Psoas muscle (tissue), 8 donors: ENCODE results near the gene IL1RAPL1. TPM values are rescaled to one million over a fixed set of nuclear protein-coding genes. Genes with fewer than 3 reads are reported as not detected.

Experiments used
- ATAC-seq, 4 donors: fragments of 200-7000 bp; cut with Tn5 transposase; one replicate each; pipeline ENCODE4 v1.9.1; 2020; ENCODE audit warnings: moderate library complexity in 3 of 4, mild to moderate bottlenecking in 2 of 4
- DNase-seq, 2 donors: peaks; one replicate each; pipeline ENCODE4 v3.0.0-alpha.2; 2020
- H3K27ac ChIP-seq: fragments of 200-600 bp; one replicate; pipeline ENCODE4 v1.8.0; 2022
- H3K27me3 ChIP-seq, 3 donors: fragments of 200-600 bp in 1 of 3; one replicate each; pipeline versions ENCODE4 v1.6.1 to v1.8.0; 2013 to 2022; ENCODE audit warnings: low read length in 2 of 3, mild to moderate bottlenecking in 2 of 3, moderate library complexity in 1 of 3; ENCODE audit not compliant: insufficient read depth in 3 of 3
- H3K36me3 ChIP-seq, 2 donors: fragments of 200-600 bp in 1 of 2; one replicate each; pipeline versions ENCODE4 v1.6.1 to v1.8.0; 2013 to 2022; ENCODE audit warnings: low read depth in 1 of 2, mild to moderate bottlenecking in 1 of 2, moderate library complexity in 1 of 2; ENCODE audit not compliant: insufficient read depth in 1 of 2
- H3K4me1 ChIP-seq: fragments of 200-600 bp; one replicate; pipeline ENCODE4 v1.8.0; 2022
- H3K4me3 ChIP-seq: fragments of 200-600 bp; one replicate; pipeline ENCODE4 v1.8.0; 2022; ENCODE audit warnings: mild to moderate bottlenecking
- H3K9me3 ChIP-seq: fragments of 200-600 bp; one replicate; pipeline ENCODE4 v1.8.0; 2022
- WGBS, 3 donors: extraction: QIAGEN DNeasy Blood & Tissue Kit; methylation state at CpG; one replicate each; pipeline versions ENCODE4 v1.1.6 to v1.1.7; 2013; 5-methylcytosine and 5-hydroxymethylcytosine counted together
- intact Hi-C, 2 donors: fragments of 100-400 bp; cut with DNase I; formaldehyde crosslinking; loops; one replicate each; pipeline versions ENCODE4 v1.11.0 to v1.14.2; 2022
- polyA plus RNA-seq, 3 donors: library from polyadenylated mRNA; stranded (reverse); fragments of 200-250 nt; gene quantifications; one replicate each; pipeline ENCODE4 v1.2.3, GENCODE V29; 2013
- total RNA-seq, 4 donors: library from RNA; stranded (reverse); fragmentation: NEBNext Ultra II Directional in 2 of 4; extraction: Animal tissue kit (Norgen Biotek cat#: 25700) in 2 of 4; gene quantifications; one replicate each; pipeline versions ENCODE4 v1.2.1 to v1.2.4, GENCODE V29; 2021 to 2023
- TF ChIP-seq, protein P1 (sequence below): fragments of 200-600 bp; IDR thresholded peaks from one replicate; pipeline ENCODE4 v1.8.0; 2022; ENCODE audit warnings: antibody characterized with exemption
- donor health status: healthy with polysubstance abuse.
- donor health status: DM: no; HTN: no; CAD: no; lungs with moderate emphysema.
- donor health status: Bipolar disorder and iron deficiency.
- donor health status: healthy.
- donor health status: DM: yes; HTN: yes; CAD: no.
- donor health status: DM: no; HTN: no; CAD: no.
- donor health status: DM: no; HTN: no; CAD: no.
- donor health status: DM: yes; HTN: yes; CAD: no.

Gene IL1RAPL1
- total and polyA plus RNA-seq, 7 donors: 0.04 to 0.50 (median 0.19) TPM; not detected in 1

GRCh38 chrX:28876408-28876807, 289.2 kb downstream of the IL1RAPL1 start:
- Histone ChIP-seq H3K4me1 (no peaks in the 10 kb centered on the region), H3K9me3 (no peaks in the 10 kb centered on the region), H3K4me3 (no peak overlapping the region), H3K27me3 (no peaks in the 10 kb centered on the region), H3K36me3 (no peaks in the 10 kb centered on the region), H3K27ac (no peak overlapping the region)
- TF ChIP-seq, protein P1, sequence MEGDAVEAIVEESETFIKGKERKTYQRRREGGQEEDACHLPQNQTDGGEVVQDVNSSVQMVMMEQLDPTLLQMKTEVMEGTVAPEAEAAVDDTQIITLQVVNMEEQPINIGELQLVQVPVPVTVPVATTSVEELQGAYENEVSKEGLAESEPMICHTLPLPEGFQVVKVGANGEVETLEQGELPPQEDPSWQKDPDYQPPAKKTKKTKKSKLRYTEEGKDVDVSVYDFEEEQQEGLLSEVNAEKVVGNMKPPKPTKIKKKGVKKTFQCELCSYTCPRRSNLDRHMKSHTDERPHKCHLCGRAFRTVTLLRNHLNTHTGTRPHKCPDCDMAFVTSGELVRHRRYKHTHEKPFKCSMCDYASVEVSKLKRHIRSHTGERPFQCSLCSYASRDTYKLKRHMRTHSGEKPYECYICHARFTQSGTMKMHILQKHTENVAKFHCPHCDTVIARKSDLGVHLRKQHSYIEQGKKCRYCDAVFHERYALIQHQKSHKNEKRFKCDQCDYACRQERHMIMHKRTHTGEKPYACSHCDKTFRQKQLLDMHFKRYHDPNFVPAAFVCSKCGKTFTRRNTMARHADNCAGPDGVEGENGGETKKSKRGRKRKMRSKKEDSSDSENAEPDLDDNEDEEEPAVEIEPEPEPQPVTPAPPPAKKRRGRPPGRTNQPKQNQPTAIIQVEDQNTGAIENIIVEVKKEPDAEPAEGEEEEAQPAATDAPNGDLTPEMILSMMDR: no peak
- DNase-seq (no peak), ATAC-seq (no peak)
- intact Hi-C loops: no loop called here
- 0 to 11% (median 4%) methylated on average over 1 of the region's 1 CpG for WGBS, 3 donors

GRCh38 chrX:28876901-28877300, 289.7 kb downstream of the IL1RAPL1 start:
- DNase-seq (no peak), ATAC-seq (peak in 2 of 4 donors; percentile 53 to 78)
- intact Hi-C loops: no loop called here
- TF ChIP-seq, protein P1: no peak
- 24 to 32% (median 28%) methylated on average over 2 of the region's 2 CpGs for WGBS, 3 donors
- Histone ChIP-seq H3K27me3 (no peaks in the 10 kb centered on the region), H3K36me3 (no peaks in the 10 kb centered on the region), H3K4me1 (no peaks in the 10 kb centered on the region), H3K9me3 (no peaks in the 10 kb centered on the region), H3K4me3 (no peak overlapping the region), H3K27ac (no peak overlapping the region)

- intact Hi-C loops: no loop called here
- H3K4me3 ChIP-seq: no peak overlapping the region
- H3K9me3 ChIP-seq: no peaks in the 10 kb centered on the region
- ATAC-seq: no peak
- no peak for DNase-seq
- no peaks in the 10 kb centered on the region for H3K36me3 ChIP-seq
- no peaks in the 10 kb centered on the region for H3K27me3 ChIP-seq
- TF ChIP-seq, protein P1: no peak
- H3K4me1 ChIP-seq: no peaks in the 10 kb centered on the region
- H3K27ac ChIP-seq: no peak overlapping the region
Measured at GRCh38 chrX:28880136-28880535, 292.9 kb downstream of the IL1RAPL1 start.

DNA sequence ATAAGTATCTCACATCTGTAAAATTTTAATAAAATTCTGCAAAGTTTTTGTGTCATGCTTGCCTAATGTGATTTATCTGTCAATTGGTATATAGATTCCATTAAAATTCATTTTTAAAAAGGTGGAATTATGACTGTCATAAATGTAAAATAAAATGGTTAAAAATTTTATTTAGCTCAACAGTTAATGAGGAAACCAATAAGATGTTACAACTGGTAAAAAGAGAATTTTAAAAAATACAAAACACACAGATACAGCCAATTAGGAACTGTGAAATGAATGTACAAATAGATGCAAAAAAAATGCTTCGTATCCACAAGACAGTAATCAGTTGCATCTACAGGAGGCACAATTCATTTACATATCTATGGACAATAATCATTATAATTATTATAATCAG, 297.6 kb downstream of the IL1RAPL1 start:
- Histone ChIP-seq H3K4me1 (no peaks in the 10 kb centered on the region), H3K36me3 (no peaks in the 10 kb centered on the region), H3K9me3 (no peaks in the 10 kb centered on the region), H3K27me3 (no peaks in the 10 kb centered on the region), H3K4me3 (no peak overlapping the region), H3K27ac (no peak overlapping the region)
- TF ChIP-seq, protein P1: no peak
- no peak for ATAC-seq
- 83 to 95% (median 85%) methylated on average over 1 of the region's 1 CpG for WGBS, 3 donors
- no peak for DNase-seq
- intact Hi-C loops: no loop called here

- intact Hi-C loops: no loop called here
- H3K27ac ChIP-seq: no peak overlapping the region
- WGBS, 3 donors: 68 to 82% (median 71%) methylated on average over 1 of the region's 1 CpG
Measured at GRCh38 chrX:28888416-28888815, 301.2 kb downstream of the IL1RAPL1 start.

More at GRCh38 chrX:28888416-28888815, 301.2 kb downstream of the IL1RAPL1 start:
- no peaks in the 10 kb centered on the region for H3K27me3 ChIP-seq
- TF ChIP-seq, protein P1: no peak
- no peak for DNase-seq
- no peaks in the 10 kb centered on the region for H3K36me3 ChIP-seq
- H3K4me1 ChIP-seq: no peaks in the 10 kb centered on the region
- ATAC-seq: no peak
- H3K4me3 ChIP-seq: no peak overlapping the region
- no peaks in the 10 kb centered on the region for H3K9me3 ChIP-seq
